HEK293 (cell line): Measurements from ENCODE around the gene KRTAP5-1.

Experiments used
- CTCF ChIA-PET: fragments of 350-600 bp; formaldehyde crosslinking; extraction: SDS; loops from one replicate; lab custom pipeline; 2021; ENCODE audit warnings: antibody characterized with exemption; lab: Yijun Ruan, JAX
- POLR2A ChIA-PET: fragments of 300-600 bp; formaldehyde crosslinking; extraction: SDS; loops from one replicate; lab custom pipeline; 2020; ENCODE audit warnings: antibody characterized with exemption, inconsistent platforms; lab: Yijun Ruan, JAX
- H3K27ac ChIP-seq: fragments of 200-500 bp; sonication (Bioruptor generic); 2 replicates; pipeline ENCODE4 v1.5.1; 2014; ENCODE audit warnings: low read depth, low read length, control low read depth, inconsistent platforms; ENCODE audit errors: extremely low read depth
- H3K36me3 ChIP-seq, 2 experiments: fragments of 200-500 bp in 1 of 2; sonication (Bioruptor generic) in 1 of 2; 1 replicate in 1 of 2; 2 replicates in 1 of 2; pipeline ENCODE4 v1.5.1; 2014 to 2017; ENCODE audit warnings: inconsistent platforms in 2 of 2, low read length in 2 of 2; ENCODE audit not compliant: control insufficient read depth in 2 of 2, insufficient read depth in 1 of 2
- H3K4me1 ChIP-seq: fragments of 200-500 bp; sonication (Bioruptor generic); 2 replicates; pipeline ENCODE4 v1.5.1; 2014; ENCODE audit warnings: mild to moderate bottlenecking, low read length, inconsistent platforms; ENCODE audit not compliant: control insufficient read depth, insufficient read depth
- H3K4me3 ChIP-seq: 2 replicates; pipeline ENCODE4 v1.5.1; 2011; ENCODE audit warnings: low read depth, mild to moderate bottlenecking, control low read depth, low read length, moderate library complexity
- H3K9me3 ChIP-seq: fragments of 200-500 bp; sonication (Bioruptor generic); 2 replicates; pipeline ENCODE4 v1.5.1; 2014; ENCODE audit warnings: low read depth, low read length, inconsistent platforms; ENCODE audit not compliant: control insufficient read depth, insufficient read depth
- EGR2 ChIP-seq: fragments of 450-650 bp; formaldehyde crosslinking; IDR thresholded peaks from 2 replicates; pipeline ENCODE4 v1.5.1; 2016; ENCODE audit warnings: low read depth, missing biosample characterization, missing genetic modification characterization
- KLF17 ChIP-seq: fragments of 450-650 bp; formaldehyde crosslinking; IDR thresholded peaks from 2 replicates; pipeline ENCODE4 v1.5.1; 2016; ENCODE audit warnings: missing biosample characterization, missing genetic modification characterization
- OSR2 ChIP-seq: fragments of 450-650 bp; formaldehyde crosslinking; IDR thresholded peaks from 2 replicates; pipeline ENCODE4 v1.5.1; 2016; ENCODE audit warnings: missing biosample characterization, missing genetic modification characterization
- PATZ1 ChIP-seq: fragments of 450-650 bp; formaldehyde crosslinking; IDR thresholded peaks from 2 replicates; pipeline ENCODE4 v1.5.1; 2016; ENCODE audit warnings: missing biosample characterization, missing genetic modification characterization
- PRDM4 ChIP-seq: fragments of 450-650 bp; formaldehyde crosslinking; IDR thresholded peaks from 2 replicates; pipeline ENCODE4 v1.5.1; 2017; ENCODE audit warnings: missing biosample characterization, missing genetic modification characterization
- SP7 ChIP-seq: fragments of 450-650 bp; formaldehyde crosslinking; IDR thresholded peaks from 2 replicates; pipeline ENCODE4 v1.5.1; 2016; ENCODE audit warnings: missing biosample characterization, missing genetic modification characterization
- WT1 ChIP-seq: fragments of 450-650 bp; formaldehyde crosslinking; IDR thresholded peaks from 2 replicates; pipeline ENCODE4 v1.5.1; 2016; ENCODE audit warnings: missing biosample characterization, missing genetic modification characterization
- ZNF280C ChIP-seq: fragments of 450-650 bp; formaldehyde crosslinking; IDR thresholded peaks from 2 replicates; pipeline ENCODE4 v1.5.1; 2016; ENCODE audit warnings: missing biosample characterization, missing genetic modification characterization
- ZNF341 ChIP-seq: fragments of 450-650 bp; formaldehyde crosslinking; IDR thresholded peaks from 2 replicates; pipeline ENCODE4; 2016; ENCODE audit warnings: low read depth, missing biosample characterization, missing genetic modification characterization
- ZNF366 ChIP-seq: fragments of 450-650 bp; formaldehyde crosslinking; conservative IDR thresholded peaks from 2 replicates; pipeline ENCODE4 v1.5.1; 2016; ENCODE audit warnings: missing biosample characterization, missing genetic modification characterization
- ZNF549 ChIP-seq: fragments of 450-650 bp; IDR thresholded peaks from 2 replicates; pipeline ENCODE4 v1.5.1; 2018; ENCODE audit warnings: missing biosample characterization, missing genetic modification characterization, mild to moderate bottlenecking, inconsistent platforms, moderate library complexity
- ZNF555 ChIP-seq: fragments of 450-650 bp; formaldehyde crosslinking; conservative IDR thresholded peaks from 2 replicates; pipeline ENCODE4 v1.5.1; 2017; ENCODE audit warnings: missing biosample characterization, mild to moderate bottlenecking, missing genetic modification characterization, inconsistent platforms
- ZNF585B ChIP-seq: fragments of 450-650 bp; formaldehyde crosslinking; IDR thresholded peaks from 2 replicates; pipeline ENCODE4 v1.5.1; 2016; ENCODE audit warnings: missing biosample characterization, missing genetic modification characterization
- ZNF610 ChIP-seq: fragments of 450-650 bp; formaldehyde crosslinking; IDR thresholded peaks from 2 replicates; pipeline ENCODE4 v1.5.1; 2016; ENCODE audit warnings: missing biosample characterization, missing genetic modification characterization, borderline replicate concordance
- ZNF692 ChIP-seq: fragments of 450-650 bp; formaldehyde crosslinking; IDR thresholded peaks from 2 replicates; pipeline ENCODE4 v1.5.1; 2016; ENCODE audit warnings: missing biosample characterization, missing genetic modification characterization

The KRTAP5-1 gene

GRCh38 chr11:1546077-1546535, 39.0 kb downstream of the KRTAP5-1 start:
- Histone ChIP-seq H3K4me3 (no peak overlapping the region), H3K4me1 (peaks cover 3% of the 10 kb centered on the region; the same call in 1 of the 2 replicates), H3K9me3 (no peaks in the 10 kb centered on the region), H3K27ac (no peak overlapping the region), H3K36me3 (no peaks in the 10 kb centered on the region)
- ChIA-PET CTCF (interaction anchor here (0.6 to 5.4 kb wide), 23 partner anchors 10 to 849 kb away, joined by 3 to 138 read pairs (median 5); partner anchors contain the start of gene KRTAP5-3), POLR2A (interaction anchor here (0.6 to 1.5 kb wide), 4 partner anchors 10 to 287 kb away, joined by 3 to 24 read pairs (median 4); no protein-coding TSS in a partner anchor)
- TF ChIP-seq ZNF555 (tag by site-specific recombination) = no peak
- TF ChIP-seq ZNF280C (tag by site-specific recombination) = no peak
- no peak for TF ChIP-seq PRDM4
- no peak for TF ChIP-seq ZNF610 (tag by site-specific recombination)
- TF ChIP-seq PATZ1 (tag by site-specific recombination) = no peak
- no peak for TF ChIP-seq OSR2 (tag by site-specific recombination)
- TF ChIP-seq KLF17 (tag by site-specific recombination) = no peak
- no peak for TF ChIP-seq ZNF549 (tag by site-specific recombination)

GRCh38 chr11:1545432-1545831, 39.7 kb downstream of the KRTAP5-1 start:
- ChIA-PET CTCF (interaction anchor here (0.6 to 5.4 kb wide), 7 partner anchors 13 to 240 kb away, joined by 3 to 138 read pairs (median 4); no protein-coding TSS in a partner anchor), POLR2A (no interaction called here)
- no peak overlapping the region for H3K27ac ChIP-seq
- H3K4me1 ChIP-seq = peaks cover 3% of the 10 kb centered on the region; the same call in 1 of the 2 replicates
- TF ChIP-seq ZNF585B (tag by site-specific recombination) (no peak), ZNF366 (tag by site-specific recombination) (peak; percentile 87), SP7 (tag by site-specific recombination) (no peak), EGR2 (tag by site-specific recombination) (no peak)
- TF ChIP-seq, all 188 proteins: peak for 1
- Histone ChIP-seq H3K9me3 (no peaks in the 10 kb centered on the region), H3K4me3 (no peak overlapping the region), H3K36me3 (no peaks in the 10 kb centered on the region)

- Histone ChIP-seq H3K36me3 (no peaks in the 10 kb centered on the region), H3K27ac (no peak overlapping the region), H3K4me1 (peaks cover 3% of the 10 kb centered on the region; the same call in 1 of the 2 replicates), H3K4me3 (no peak overlapping the region), H3K9me3 (no peaks in the 10 kb centered on the region)
- ChIA-PET CTCF (interaction anchor here (5.4 kb wide), 1 partner anchor 29 kb away, joined by 138 read pairs; no protein-coding TSS in a partner anchor), POLR2A (no interaction called here)
- TF ChIP-seq WT1 (tag by site-specific recombination) = no peak
- no peak for TF ChIP-seq ZNF341 (tag by site-specific recombination)
- no peak for TF ChIP-seq ZNF692 (tag by site-specific recombination)
Observed at GRCh38 chr11:1544536-1544935, 40.5 kb downstream of the KRTAP5-1 start.
